Heart right ventricle (tissue), 16 donors: ENCODE data around the gene PDCD2. TPM values are rescaled to one million over a fixed set of nuclear protein-coding genes. Genes with fewer than 3 reads are reported as not detected.

Source experiments
- ATAC-seq, 8 donors: fragments of 200-7000 bp; cut with Tn5 transposase; one replicate each; pipeline ENCODE4 v1.9.1; 2020; ENCODE audit warnings: mild to moderate bottlenecking in 8 of 8, moderate library complexity in 8 of 8, moderate number of reproducible peaks in 1 of 8
- DNase-seq, 2 donors: peaks; one replicate each; pipeline ENCODE4 v3.0.0-alpha.2; 2020
- H3K27ac ChIP-seq, 10 donors: fragments of 200-600 bp; sonication (generic) in 2 of 10; one replicate each; pipeline versions ENCODE4 v1.5.0 to v1.8.0; 2020 to 2022; ENCODE audit warnings: mild to moderate bottlenecking in 3 of 10
- H3K27me3 ChIP-seq, 7 donors: fragments of 200-600 bp; one replicate each; pipeline ENCODE4 v1.8.0; 2021 to 2022; ENCODE audit warnings: mild to moderate bottlenecking in 2 of 7
- H3K36me3 ChIP-seq, 9 donors: fragments of 200-600 bp; sonication (generic) in 1 of 9; one replicate each; pipeline versions ENCODE4 v1.5.0 to v1.8.0; 2020 to 2022; ENCODE audit warnings: mild to moderate bottlenecking in 2 of 9
- H3K4me1 ChIP-seq, 9 donors: fragments of 200-600 bp; sonication (generic) in 1 of 9; one replicate each; pipeline versions ENCODE4 v1.5.0 to v1.8.0; 2020 to 2022; ENCODE audit warnings: mild to moderate bottlenecking in 4 of 9
- H3K4me3 ChIP-seq, 10 donors: fragments of 200-600 bp; sonication (generic) in 2 of 10; one replicate each; pipeline versions ENCODE4 v1.5.0 to v1.8.0; 2020 to 2022; ENCODE audit warnings: mild to moderate bottlenecking in 7 of 10, moderate library complexity in 2 of 10
- H3K9me3 ChIP-seq, 11 donors: fragments of 200-600 bp in 10 of 11; sonication (generic) in 2 of 11; one replicate each; pipeline versions ENCODE4 v1.5.0 to v1.8.0; 2013 to 2022; ENCODE audit warnings: mild to moderate bottlenecking in 2 of 11, control low read depth in 1 of 11, moderate library complexity in 1 of 11
- WGBS, 2 donors: extraction: QIAGEN DNeasy Blood & Tissue Kit; methylation state at CpG; one replicate each; pipeline ENCODE4 v1.1.7; 2013; ENCODE audit warnings: inconsistent platforms in 1 of 2; 5-methylcytosine and 5-hydroxymethylcytosine counted together
- intact Hi-C, 10 donors: fragments of 100-400 bp; cut with DNase I; formaldehyde crosslinking; loops; one replicate each; pipeline versions ENCODE4 v1.11.1 to v1.14.2; 2022
- polyA plus RNA-seq, 2 donors: library from polyadenylated mRNA; stranded (reverse); fragments of 200-250 nt; gene quantifications; one replicate each; pipeline ENCODE4 v1.2.3, GENCODE V29; 2013
- total RNA-seq, 10 donors: library from RNA; stranded (reverse); fragmentation: NEBNext Ultra II Directional in 3 of 10; extraction: Animal tissue kit (Norgen Biotek cat#: 25700) in 3 of 10; gene quantifications; one replicate each; pipeline versions ENCODE4 v1.2.1 to v1.2.4, GENCODE V29; 2021 to 2023
- TF ChIP-seq, protein P1 (sequence below), 9 donors: fragments of 200-600 bp; sonication (generic) in 2 of 9; IDR thresholded peaks; one replicate each; pipeline versions ENCODE4 v1.5.0 to v1.8.0; 2021 to 2022; ENCODE audit warnings: antibody characterized with exemption in 9 of 9, mild to moderate bottlenecking in 5 of 9, moderate library complexity in 1 of 9
- donor health status: Arrhythmogenic right ventricular cardiomyopathy.
- donor health status: ischemic (EF 13 %, LVEDD 7.1; RV severe dilation, severe dysfunction).
- donor health status: healthy with polysubstance abuse.
- donor health status: DM: no; HTN: yes; CAD: no.
- donor health status: DM: no; HTN: no; CAD: no.
- donor health status: ischemic (EF 25% LVEDD 6.9; RV normal size, moderate dysfunction).
- donor health status: ischemic (EF 25% LVEDD 5.7; RV mildly dilated, moderate dysfunction).
- donor health status: healthy.
- donor health status: DM: yes; HTN: yes; CAD: no.
- donor health status: Ischemic cardiomyopathy.
- donor health status: ischemic (EF 35%, LVEDD 5.7; RV mildly dilated, moderate dysfunction).
- donor health status: nonischemic (EF 11% LVEDD 7.7; RV severe dilation, severe dysfunction).
- donor health status: DM: yes; HTN: yes; CAD: no.
- donor health status: PGD.
- donor health status: ischemic (EF 29% LVEDD 5.4; RV normal size, mild dysfunction).
- donor health status: nonischemic (EF 23%, LVEDD 6.1; RV moderate dilation, normal function).

Gene PDCD2
- total and polyA plus RNA-seq, 12 donors = 20.0 to 45.5 (median 34.0) TPM

DNA sequence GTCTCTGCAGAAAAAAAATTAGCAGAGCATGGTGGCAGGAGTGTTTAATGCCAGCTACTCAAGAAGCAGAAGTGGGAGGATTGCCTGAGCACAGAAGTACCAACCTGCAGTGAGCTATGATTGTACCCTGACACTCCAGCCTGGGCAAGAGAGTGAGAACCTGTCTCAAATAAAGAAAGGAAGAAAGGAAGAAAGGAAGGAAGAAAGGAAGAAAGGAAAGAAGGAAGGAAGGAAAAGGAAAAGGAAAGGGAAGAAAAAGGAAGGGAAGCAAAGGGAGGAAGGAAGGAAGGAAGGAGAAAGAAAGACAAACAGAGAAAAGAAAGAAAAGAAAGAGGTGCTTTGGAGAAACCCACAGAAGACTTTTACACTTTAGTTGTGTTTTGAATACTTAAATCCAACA, 12.8 kb upstream of the PDCD2 start:
- peaks cover 0 to 14% (median 0%) of the 10 kb centered on the region in 11 donors for H3K9me3 ChIP-seq
- no peak overlapping the region for H3K27ac ChIP-seq
- H3K27me3 ChIP-seq = peaks cover 0 to 19% (median 3%) of the 10 kb centered on the region in 7 donors
- intact Hi-C loops = no loop called here
- no peaks in the 10 kb centered on the region for H3K4me1 ChIP-seq
- DNase-seq (no peak), ATAC-seq (no peak)
- H3K36me3 ChIP-seq = no peaks in the 10 kb centered on the region
- no peak overlapping the region for H3K4me3 ChIP-seq
- TF ChIP-seq, protein P1, sequence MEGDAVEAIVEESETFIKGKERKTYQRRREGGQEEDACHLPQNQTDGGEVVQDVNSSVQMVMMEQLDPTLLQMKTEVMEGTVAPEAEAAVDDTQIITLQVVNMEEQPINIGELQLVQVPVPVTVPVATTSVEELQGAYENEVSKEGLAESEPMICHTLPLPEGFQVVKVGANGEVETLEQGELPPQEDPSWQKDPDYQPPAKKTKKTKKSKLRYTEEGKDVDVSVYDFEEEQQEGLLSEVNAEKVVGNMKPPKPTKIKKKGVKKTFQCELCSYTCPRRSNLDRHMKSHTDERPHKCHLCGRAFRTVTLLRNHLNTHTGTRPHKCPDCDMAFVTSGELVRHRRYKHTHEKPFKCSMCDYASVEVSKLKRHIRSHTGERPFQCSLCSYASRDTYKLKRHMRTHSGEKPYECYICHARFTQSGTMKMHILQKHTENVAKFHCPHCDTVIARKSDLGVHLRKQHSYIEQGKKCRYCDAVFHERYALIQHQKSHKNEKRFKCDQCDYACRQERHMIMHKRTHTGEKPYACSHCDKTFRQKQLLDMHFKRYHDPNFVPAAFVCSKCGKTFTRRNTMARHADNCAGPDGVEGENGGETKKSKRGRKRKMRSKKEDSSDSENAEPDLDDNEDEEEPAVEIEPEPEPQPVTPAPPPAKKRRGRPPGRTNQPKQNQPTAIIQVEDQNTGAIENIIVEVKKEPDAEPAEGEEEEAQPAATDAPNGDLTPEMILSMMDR (IDR thresholded peaks at IDR 0.05) = no peak

- Histone ChIP-seq H3K4me3 (no peak overlapping the region), H3K4me1 (no peaks in the 10 kb centered on the region), H3K27ac (no peak overlapping the region), H3K36me3 (no peaks in the 10 kb centered on the region), H3K9me3 (peaks cover 0 to 21% (median 1%) of the 10 kb centered on the region in 11 donors), H3K27me3 (peaks cover 0 to 16% (median 0%) of the 10 kb centered on the region in 7 donors)
- intact Hi-C loops = no loop called here
- ATAC-seq = no peak
- TF ChIP-seq, protein P1 (IDR thresholded peaks at IDR 0.05) = no peak
- DNase-seq = no peak
Observed at GRCh38 chr6:170596426-170596825, 12.0 kb upstream of the PDCD2 start.

- Histone ChIP-seq H3K27me3 (peaks cover 0 to 7% (median 0%) of the 10 kb centered on the region in 7 donors), H3K27ac (no peak overlapping the region), H3K4me1 (peaks cover 0 to under 1% (median 0%) of the 10 kb centered on the region in 9 donors), H3K9me3 (peaks cover 0 to 35% (median 11%) of the 10 kb centered on the region in 11 donors), H3K36me3 (no peaks in the 10 kb centered on the region), H3K4me3 (no peak overlapping the region)
- no peak for ATAC-seq
- DNase-seq = no peak
- intact Hi-C loops = no loop called here
- TF ChIP-seq, protein P1 (IDR thresholded peaks at IDR 0.05) = no peak
- WGBS, 2 donors = 71 to 76% methylated on average over 1 of the region's 1 CpG
Observed at GRCh38 chr6:170590725-170591124, 6.3 kb upstream of the PDCD2 start.

DNA sequence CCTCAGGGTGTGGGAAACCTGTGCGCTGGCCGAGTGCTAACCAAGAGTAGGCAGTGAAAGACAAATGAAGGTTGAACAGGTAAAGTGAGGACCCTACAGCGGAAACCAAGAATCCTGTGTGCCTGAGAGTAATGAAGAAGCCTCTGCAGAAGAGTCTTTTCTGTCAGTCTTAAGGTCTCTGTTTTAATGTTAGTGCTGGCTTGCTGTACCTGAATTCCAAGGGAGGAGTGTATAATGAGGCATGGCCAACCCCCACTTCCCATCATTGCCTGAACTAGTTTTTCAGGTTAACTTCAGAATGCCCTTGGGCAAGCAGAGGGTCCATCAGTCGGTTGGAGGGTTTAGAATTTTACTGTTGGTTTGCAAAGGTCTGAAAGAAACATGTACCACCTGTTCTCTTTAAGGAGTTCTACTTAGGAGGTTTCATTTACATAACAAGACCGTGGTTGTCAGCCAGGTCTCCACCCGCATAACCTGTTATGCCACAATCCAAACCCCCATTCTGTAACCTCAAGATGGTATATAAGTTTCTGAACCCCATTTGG, 589 bp upstream of the PDCD2 start:
- intact Hi-C loops = loop anchor here in 3 of 10 donors (2.0 kb wide), 1 partner anchor 30 kb away; the partner anchor contains the start of gene TBP (in 3 of the 3)
- peak in 3 of 8 donors; percentile 4 to 28 (median 4) for ATAC-seq
- 8 to 11% methylated on average over 6 of the region's 6 CpGs for WGBS, 2 donors

More for the DNA sequence above, 589 bp upstream of the PDCD2 start:
- Histone ChIP-seq H3K4me1 (peaks cover 2 to 21% (median 18%) of the 10 kb centered on the region in 9 donors), H3K27me3 (no peaks in the 10 kb centered on the region), H3K36me3 (peaks cover 0 to 33% (median 19%) of the 10 kb centered on the region in 9 donors), H3K9me3 (peaks cover 0 to 1% (median 0%) of the 10 kb centered on the region in 11 donors), H3K27ac (peak overlapping the region; percentile 44 to 97 (median 90)), H3K4me3 (peak overlapping the region; percentile 74 to 98 (median 92))
- TF ChIP-seq, protein P1 (IDR thresholded peaks at IDR 0.05) = no peak
- no peak for DNase-seq
